Measurements from ENCODE around the gene FPR2. TPM values are rescaled to one million over a fixed set of nuclear protein-coding genes. Genes with fewer than 3 reads are reported as not detected.
A peak's percentile ranks its signal among the peaks of the same experiment; 100 is the strongest.

Gene FPR2
- total and polyA plus RNA-seq, 9 of the 15 experiments (the other 6 are each of a cell fraction or from before 2014, with no cell fraction given) = 0.03 to 0.15 (median 0.07) TPM; not detected in 6

DNA sequence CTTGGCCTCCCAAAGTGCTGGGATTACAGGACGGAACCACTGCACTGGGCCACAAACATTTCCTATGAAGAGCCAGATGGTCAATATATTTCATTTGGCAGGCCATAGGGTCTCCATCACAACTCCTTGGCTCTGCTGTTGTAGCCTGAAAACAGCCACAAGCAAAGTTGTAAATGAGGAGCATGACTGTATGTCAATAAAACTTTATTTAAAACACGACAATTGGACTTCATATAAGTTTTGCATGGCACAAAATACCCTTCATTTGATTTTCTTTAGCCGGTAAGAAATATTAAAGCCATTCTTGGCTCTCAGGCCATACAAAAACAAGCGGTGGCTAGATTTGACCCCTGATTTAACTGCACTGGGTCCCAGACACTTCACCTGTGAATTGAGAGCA is 6.2 kb upstream of the FPR2 start:
- FAIRE-seq (no peak), ATAC-seq (no peak), DNase-seq (ENCODE audit: extremely low read depth in 1 of 4, low spot score in 3 of 4) (no peak)
- no peak overlapping the region for H3K9ac ChIP-seq (ENCODE audit: insufficient read depth in 1 of 2, low read depth in 2 of 2, low read length in 2 of 2)
- H3K4me3 ChIP-seq = no peak overlapping the region
- intact Hi-C loops (cut with micrococcal nuclease) = no loop called here
- no TSS peak for BruUV-seq (replicated peaks)
- H3K4me2 ChIP-seq (ENCODE audit: insufficient read depth, low read length) = no peak overlapping the region
- no peak overlapping the region for H3K27ac ChIP-seq (ENCODE audit: extremely low read depth, low read depth, low read length)
- no peaks in the 10 kb centered on the region for H3K36me3 ChIP-seq (ENCODE audit: control insufficient read depth, insufficient read depth, low read length)
- peaks cover 0 to 9% of the 10 kb centered on the region in 2 experiments; a peak in 2 of 5 replicates for H3K4me1 ChIP-seq (replicated peaks in 1 of 2; ENCODE audit: control insufficient read depth in 2 of 2, insufficient read depth in 2 of 2, low read length in 2 of 2)
- no peaks in the 10 kb centered on the region for H3K9me3 ChIP-seq (replicated peaks; ENCODE audit: control insufficient read depth, insufficient read depth, low read depth, low read length)
- in situ Hi-C loops (cut with MboI) = no loop called here
- H3K79me2 ChIP-seq (ENCODE audit: control insufficient read depth, insufficient read depth, low read length) = no peaks in the 10 kb centered on the region
- CTCF ChIA-PET (ENCODE audit: low intra/inter-chr PET ratio) = no interaction called here
- no peaks in the 10 kb centered on the region for H3K9me1 ChIP-seq (ENCODE audit: control insufficient read depth, insufficient read depth, low read length)
- TF ChIP-seq, protein P1, sequence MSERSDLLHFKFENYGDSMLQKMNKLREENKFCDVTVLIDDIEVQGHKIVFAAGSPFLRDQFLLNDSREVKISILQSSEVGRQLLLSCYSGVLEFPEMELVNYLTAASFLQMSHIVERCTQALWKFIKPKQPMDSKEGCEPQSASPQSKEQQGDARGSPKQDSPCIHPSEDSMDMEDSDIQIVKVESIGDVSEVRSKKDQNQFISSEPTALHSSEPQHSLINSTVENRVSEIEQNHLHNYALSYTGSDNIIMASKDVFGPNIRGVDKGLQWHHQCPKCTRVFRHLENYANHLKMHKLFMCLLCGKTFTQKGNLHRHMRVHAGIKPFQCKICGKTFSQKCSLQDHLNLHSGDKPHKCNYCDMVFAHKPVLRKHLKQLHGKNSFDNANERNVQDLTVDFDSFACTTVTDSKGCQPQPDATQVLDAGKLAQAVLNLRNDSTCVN (CRISPR knock-in tag; IDR thresholded peaks at IDR 0.05) = no peak
- TF ChIP-seq, protein P2, sequence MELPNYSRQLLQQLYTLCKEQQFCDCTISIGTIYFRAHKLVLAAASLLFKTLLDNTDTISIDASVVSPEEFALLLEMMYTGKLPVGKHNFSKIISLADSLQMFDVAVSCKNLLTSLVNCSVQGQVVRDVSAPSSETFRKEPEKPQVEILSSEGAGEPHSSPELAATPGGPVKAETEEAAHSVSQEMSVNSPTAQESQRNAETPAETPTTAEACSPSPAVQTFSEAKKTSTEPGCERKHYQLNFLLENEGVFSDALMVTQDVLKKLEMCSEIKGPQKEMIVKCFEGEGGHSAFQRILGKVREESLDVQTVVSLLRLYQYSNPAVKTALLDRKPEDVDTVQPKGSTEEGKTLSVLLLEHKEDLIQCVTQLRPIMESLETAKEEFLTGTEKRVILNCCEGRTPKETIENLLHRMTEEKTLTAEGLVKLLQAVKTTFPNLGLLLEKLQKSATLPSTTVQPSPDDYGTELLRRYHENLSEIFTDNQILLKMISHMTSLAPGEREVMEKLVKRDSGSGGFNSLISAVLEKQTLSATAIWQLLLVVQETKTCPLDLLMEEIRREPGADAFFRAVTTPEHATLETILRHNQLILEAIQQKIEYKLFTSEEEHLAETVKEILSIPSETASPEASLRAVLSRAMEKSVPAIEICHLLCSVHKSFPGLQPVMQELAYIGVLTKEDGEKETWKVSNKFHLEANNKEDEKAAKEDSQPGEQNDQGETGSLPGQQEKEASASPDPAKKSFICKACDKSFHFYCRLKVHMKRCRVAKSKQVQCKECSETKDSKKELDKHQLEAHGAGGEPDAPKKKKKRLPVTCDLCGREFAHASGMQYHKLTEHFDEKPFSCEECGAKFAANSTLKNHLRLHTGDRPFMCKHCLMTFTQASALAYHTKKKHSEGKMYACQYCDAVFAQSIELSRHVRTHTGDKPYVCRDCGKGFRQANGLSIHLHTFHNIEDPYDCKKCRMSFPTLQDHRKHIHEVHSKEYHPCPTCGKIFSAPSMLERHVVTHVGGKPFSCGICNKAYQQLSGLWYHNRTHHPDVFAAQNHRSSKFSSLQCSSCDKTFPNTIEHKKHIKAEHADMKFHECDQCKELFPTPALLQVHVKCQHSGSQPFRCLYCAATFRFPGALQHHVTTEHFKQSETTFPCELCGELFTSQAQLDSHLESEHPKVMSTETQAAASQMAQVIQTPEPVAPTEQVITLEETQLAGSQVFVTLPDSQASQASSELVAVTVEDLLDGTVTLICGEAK (IDR thresholded peaks at IDR 0.05) = peak; percentile 94
- TF ChIP-seq, protein P2 (CRISPR knock-in tag; IDR thresholded peaks at IDR 0.05) = peak; percentile 82
- TF ChIP-seq ZKSCAN3 (CRISPR knock-in tag; IDR thresholded peaks at IDR 0.05) (no peak), ZNF778 (CRISPR knock-in tag; IDR thresholded peaks at IDR 0.05) (no peak), JUND (IDR thresholded peaks at IDR 0.05; ENCODE audit: borderline replicate concordance, low read depth, low read length) (no peak), JUND (tag; IDR thresholded peaks at IDR 0.05; ENCODE audit: borderline replicate concordance, low read depth, low read length) (no peak)
- TF ChIP-seq, protein P3, sequence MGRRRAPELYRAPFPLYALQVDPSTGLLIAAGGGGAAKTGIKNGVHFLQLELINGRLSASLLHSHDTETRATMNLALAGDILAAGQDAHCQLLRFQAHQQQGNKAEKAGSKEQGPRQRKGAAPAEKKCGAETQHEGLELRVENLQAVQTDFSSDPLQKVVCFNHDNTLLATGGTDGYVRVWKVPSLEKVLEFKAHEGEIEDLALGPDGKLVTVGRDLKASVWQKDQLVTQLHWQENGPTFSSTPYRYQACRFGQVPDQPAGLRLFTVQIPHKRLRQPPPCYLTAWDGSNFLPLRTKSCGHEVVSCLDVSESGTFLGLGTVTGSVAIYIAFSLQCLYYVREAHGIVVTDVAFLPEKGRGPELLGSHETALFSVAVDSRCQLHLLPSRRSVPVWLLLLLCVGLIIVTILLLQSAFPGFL (CRISPR knock-in tag; IDR thresholded peaks at IDR 0.05) = no peak
- 36% methylated on average over 4 of the region's 4 CpGs for WGBS (ENCODE audit: insufficient coverage, low coverage, missing lambda C conversion rate)
- H4K20me1 ChIP-seq (replicated peaks; ENCODE audit: control insufficient read depth, insufficient read depth, low read length) = no peaks in the 10 kb centered on the region
- POLR2A ChIA-PET = no interaction called here
- H2AFZ ChIP-seq (ENCODE audit: low read depth, low read length) = no peak overlapping the region
- H3K27me3 ChIP-seq (ENCODE audit: control insufficient read depth in 2 of 2, insufficient read depth in 2 of 2, low read length in 2 of 2) = peaks cover 0 to 5% of the 10 kb centered on the region in 2 experiments; a peak in 1 of 5 replicates

Data from K562 (cell line).